ENCODE data around the gene TRIM56. TPM values are rescaled to one million over a fixed set of nuclear protein-coding genes. Genes with fewer than 3 reads are reported as not detected.

Gene TRIM56
- total and polyA plus RNA-seq, 2 of the 13 experiments (the other 11 are each of a cell fraction or from before 2014, with no cell fraction given): 3.2 to 7.1 TPM

- no peak for TF ChIP-seq ZBTB40 (IDR thresholded peaks at IDR 0.05)
- no peak for TF ChIP-seq ZBTB40 (CRISPR knock-in tag; IDR thresholded peaks at IDR 0.05)
- 0 out of 2 replicates have a peak, but pooled peaks have one; percentile 34 for TF ChIP-seq ZNF614 (CRISPR knock-in tag; IDR thresholded peaks at IDR 0.05; ENCODE audit: borderline replicate concordance)
- TF ChIP-seq ZNF136 (CRISPR knock-in tag; IDR thresholded peaks at IDR 0.05; ENCODE audit: low read depth): no peak
- 0 out of 2 replicates have a peak, but pooled peaks have one; percentile 32 for TF ChIP-seq ZNF431 (CRISPR knock-in tag; IDR thresholded peaks at IDR 0.05; ENCODE audit: borderline replicate concordance, low read depth)
- no peak for TF ChIP-seq SNAPC4 (CRISPR knock-in tag; IDR thresholded peaks at IDR 0.05)
- TF ChIP-seq CHD4 (IDR thresholded peaks at IDR 0.05; ENCODE audit: borderline replicate concordance, low read length): 0 out of 2 replicates have a peak, but pooled peaks have one; percentile 1
- peak; percentile 55 for TF ChIP-seq DPF2 (CRISPR knock-in tag; IDR thresholded peaks at IDR 0.05; ENCODE audit: borderline replicate concordance, low read depth)
- peak; percentile 84 for TF ChIP-seq ZBTB43 (CRISPR knock-in tag; conservative IDR thresholded peaks at IDR 0.05)
- TF ChIP-seq ZNF775 (CRISPR knock-in tag; IDR thresholded peaks at IDR 0.05; ENCODE audit: borderline replicate concordance): no peak
- TF ChIP-seq ZNF549 (CRISPR knock-in tag; IDR thresholded peaks at IDR 0.05): no peak
Measured at GRCh38 chr7:101124376-101125056, 39.2 kb downstream of the TRIM56 start (continued).
